DMS53 treated with DMSO at 0.1 percent for 48 hours (cell line): Measurements from ENCODE around the gene ZNF609.
A peak's percentile ranks its signal among the peaks of the same experiment; 100 is the strongest.

Source experiments
- DNase-seq: peaks from one replicate; lab custom pipeline; 2025; ENCODE audit not compliant: unreplicated experiment; lab: John Stamatoyannopoulos, UW

Gene ZNF609

DNA sequence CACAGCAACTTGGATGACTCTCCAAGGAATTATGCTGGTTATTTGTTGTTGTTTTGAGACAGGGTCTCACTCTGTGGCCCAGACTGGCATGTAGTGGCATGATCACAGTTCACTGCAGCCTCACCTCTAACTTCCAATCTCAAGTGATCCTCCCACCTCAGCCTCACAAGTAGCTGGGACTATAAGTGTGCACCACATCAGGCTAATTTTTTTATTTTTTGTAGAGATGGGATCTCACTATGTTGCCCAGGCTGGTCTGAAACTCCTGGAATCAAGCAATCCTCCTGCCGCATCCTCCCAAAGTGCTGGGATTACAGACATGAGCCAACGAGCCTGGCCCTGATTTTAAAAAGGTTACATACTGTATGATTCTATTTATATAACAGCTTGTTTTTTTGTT is 252.0 kb downstream of the ZNF609 start:
- DNase-seq = no peak

GRCh38 chr15:64713592-64713991 is 253.2 kb downstream of the ZNF609 start:
- no peak for DNase-seq

DNA sequence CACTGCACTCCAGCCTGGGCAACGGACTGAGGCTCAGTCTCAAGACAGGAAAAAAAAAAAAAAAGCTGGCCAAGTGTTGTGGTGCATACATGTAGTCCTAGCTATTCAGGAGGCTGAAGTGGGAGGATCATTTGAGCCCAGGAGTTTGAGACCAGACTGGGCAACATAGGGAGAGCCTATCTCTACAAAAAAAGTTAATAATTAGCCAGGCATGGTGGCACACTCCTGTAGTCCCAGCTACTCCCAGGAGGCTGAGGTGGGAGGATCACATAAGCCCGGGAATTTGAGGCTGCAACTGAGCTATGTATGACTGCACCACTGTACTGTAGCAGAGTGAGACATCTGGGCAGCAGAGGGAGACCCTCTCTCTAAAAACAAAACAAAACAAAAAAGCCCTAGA is 256.1 kb downstream of the ZNF609 start:
- DNase-seq = no peak

GRCh38 chr15:64717130-64717529 is 256.8 kb downstream of the ZNF609 start:
- no peak for DNase-seq

GRCh38 chr15:64717735-64718495 is 257.5 kb downstream of the ZNF609 start:
- no peak for DNase-seq

GRCh38 chr15:64720188-64720587 is 259.8 kb downstream of the ZNF609 start:
- no peak for DNase-seq

GRCh38 chr15:64730151-64730550 is 269.8 kb downstream of the ZNF609 start:
- DNase-seq = no peak

GRCh38 chr15:64731012-64731804 is 270.8 kb downstream of the ZNF609 start:
- peak; percentile 65 for DNase-seq

DNA sequence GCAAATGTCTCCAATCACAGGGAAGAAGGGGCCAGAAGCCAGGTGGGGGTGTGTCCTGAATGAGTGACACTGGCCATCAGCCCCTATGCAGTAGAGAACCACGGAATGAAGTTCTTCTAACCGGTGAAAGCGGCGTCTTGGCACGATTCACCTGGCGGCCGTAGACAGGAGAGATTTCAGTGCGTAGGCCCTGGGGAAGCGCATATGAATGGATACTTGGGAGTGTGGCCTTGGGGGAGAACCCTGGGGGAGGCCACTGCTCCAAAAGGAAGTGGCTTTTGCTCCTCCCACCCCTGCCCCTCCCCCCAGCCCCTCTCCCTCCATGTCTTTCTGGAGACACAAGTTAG is 271.4 kb downstream of the ZNF609 start:
- no peak for DNase-seq

DNA sequence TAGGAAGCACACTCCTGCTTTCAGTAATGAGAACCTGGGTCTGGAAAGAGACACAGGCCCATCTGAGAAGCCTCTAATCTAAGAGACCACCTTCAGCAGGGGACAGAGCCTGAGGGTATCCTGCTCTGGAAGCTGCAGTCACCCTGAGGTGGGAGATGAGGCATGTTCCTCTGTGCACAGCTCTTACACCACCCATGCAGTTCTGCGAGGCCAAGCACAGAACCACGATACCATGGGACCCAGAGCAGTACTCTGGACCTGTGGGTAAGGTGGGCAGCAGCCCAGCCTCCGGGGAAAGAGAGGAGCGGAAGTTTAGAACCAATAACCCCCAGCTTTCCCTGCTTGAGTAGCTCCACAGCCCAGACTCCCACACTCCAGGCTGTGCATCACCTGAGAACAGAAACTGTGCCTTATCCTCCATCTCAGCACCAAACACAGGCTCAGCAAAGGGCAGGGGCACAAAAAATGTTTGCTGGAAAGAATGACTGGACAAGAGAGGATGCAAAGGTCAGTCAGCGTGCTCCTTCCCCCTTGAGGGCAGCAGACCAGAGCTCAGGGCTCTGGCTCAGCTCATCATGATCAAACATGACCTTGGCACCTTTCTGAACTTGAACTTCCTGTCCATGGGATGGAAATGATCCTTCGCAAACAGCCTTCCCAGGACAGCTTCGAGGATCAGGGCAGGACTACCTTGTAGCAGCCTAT is 271.9 kb downstream of the ZNF609 start:
- no peak for DNase-seq
